Stimulated activated CD4-positive, alpha-beta T cell treated with anti-CD3 and anti-CD28 coated beads, Interleukin-4, amount 100 ng/mL, for 48 hours (primary cell): ENCODE results near the gene TBCK.

Experiments
- DNase-seq, 2 donors: peaks; one replicate each; pipeline ENCODE4 v3.0.0-alpha.2; 2020; ENCODE audit warnings: low read depth in 2 of 2

Gene TBCK

DNA sequence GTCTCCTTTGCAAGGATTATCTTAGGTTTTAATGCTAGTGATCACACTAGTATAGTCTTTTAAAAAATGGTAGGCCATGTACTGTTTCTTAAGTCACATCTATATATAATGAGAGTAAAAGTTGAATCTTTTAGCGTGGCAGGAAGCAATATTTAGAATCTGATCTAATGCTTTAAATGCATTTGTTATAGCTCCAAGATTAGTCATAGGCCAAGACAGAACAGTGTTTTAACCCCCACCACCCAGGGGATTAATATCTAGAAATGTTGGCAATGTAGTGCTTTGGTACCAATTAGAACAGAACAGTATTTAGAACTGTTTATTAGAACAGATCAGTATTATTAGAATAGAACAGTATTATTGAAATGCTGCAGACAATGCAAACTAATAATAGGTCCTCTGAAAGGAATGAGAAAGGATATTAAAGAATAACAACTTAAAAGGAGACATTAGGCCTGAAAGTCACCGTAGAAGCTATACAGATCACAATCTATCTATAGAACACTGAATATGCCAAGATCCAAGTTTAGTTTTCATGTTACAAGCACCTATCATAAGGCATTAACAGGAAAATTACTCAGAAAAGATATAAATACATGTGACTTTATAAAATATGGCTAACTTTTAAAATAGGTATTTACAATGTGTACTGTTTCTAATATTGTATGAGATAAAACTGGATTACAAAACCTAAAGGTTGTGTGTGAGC, 274.6 kb downstream of the TBCK start:
- DNase-seq = no peak

DNA sequence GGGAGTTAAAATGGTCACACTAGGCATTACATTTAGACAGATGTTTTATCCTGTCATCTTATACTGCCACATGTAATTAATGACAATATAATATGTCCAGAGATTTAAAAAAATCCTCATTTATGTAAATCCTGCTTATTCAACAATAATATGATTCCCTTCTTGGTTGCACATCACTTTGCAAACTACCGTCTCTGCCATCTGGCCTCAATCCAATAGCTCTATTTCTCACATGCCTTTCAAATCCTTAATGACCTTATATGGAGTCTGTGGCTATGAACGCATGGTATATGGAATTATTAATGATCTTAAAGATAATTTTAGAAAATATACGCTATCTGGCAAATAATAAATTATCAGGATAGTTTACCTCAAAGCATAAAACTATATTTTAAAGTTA, 276.2 kb downstream of the TBCK start:
- no peak for DNase-seq

DNA sequence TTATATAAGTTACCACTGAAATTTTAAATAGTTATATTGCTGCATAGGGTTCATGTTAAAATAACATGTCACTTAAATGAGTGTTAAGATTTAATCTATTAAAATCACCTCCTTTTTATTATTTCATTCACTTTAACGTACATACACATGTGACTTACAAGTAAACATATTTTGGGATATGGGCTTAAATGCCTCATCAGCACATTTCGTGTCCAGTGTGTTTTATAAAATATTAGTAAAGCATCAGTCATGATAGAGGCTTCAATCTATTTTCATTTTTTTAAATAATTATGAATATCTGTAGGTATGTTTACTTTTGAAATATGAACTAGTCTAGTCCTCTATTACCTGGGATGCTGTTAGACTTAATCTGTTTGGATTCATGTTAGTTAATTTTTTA, 277.1 kb downstream of the TBCK start:
- no peak for DNase-seq

DNA sequence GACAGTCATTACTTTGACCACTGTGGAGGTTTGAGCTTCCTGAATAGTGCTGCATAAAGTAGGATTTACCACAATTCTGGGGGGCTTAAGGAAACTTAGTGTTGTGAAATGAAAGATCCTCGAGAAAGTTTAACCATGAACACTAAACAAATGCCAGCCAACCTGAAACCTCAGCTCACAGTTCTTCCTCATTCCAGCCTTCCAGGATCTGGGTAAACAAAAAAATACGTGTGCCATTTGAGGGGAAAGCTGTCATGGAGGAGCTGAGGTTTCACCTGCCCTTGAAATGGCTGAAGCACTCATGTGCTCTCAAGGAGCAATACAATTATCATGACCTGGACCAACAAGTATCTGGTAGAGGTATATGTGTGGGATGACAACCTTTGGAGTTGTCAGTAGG, 278.0 kb downstream of the TBCK start:
- no peak for DNase-seq

DNA sequence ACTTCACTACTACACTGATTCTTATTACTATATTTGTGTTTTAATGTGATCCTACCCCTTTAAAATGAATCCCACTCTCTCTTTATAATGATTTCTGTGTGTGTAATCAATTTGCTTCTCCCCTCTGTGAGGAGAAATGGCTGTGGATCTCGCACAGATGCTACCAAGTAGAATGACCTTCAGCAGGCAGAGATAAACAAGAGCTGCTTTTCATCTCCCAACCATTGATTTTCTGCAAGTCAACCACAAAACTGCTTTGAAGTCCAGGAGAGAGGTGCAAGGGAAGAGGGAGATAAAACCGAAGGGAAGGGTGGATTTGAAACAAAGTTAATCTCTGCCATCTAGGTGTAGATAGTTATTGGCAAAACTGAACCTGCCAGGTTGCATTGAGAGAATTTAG, 279.2 kb downstream of the TBCK start:
- DNase-seq = no peak

DNA sequence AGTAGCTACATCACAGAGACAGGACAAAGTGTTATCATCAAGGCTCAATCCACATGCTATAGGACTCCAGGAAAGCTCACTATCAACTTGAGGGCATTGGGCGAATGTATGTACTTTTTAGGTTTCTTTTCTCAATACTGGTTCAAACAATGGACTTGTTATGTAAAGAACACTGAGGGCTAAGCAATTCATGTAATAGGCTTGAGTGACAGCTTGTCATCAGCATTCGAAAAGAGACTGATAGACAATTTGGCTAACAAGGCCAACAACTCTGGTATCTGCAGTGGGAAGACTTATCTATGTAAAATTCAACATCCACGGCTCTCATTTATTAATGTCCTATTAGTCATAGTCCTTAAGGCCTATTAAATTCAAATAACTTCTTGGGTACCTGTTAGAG, 279.7 kb downstream of the TBCK start:
- DNase-seq = no peak

DNA sequence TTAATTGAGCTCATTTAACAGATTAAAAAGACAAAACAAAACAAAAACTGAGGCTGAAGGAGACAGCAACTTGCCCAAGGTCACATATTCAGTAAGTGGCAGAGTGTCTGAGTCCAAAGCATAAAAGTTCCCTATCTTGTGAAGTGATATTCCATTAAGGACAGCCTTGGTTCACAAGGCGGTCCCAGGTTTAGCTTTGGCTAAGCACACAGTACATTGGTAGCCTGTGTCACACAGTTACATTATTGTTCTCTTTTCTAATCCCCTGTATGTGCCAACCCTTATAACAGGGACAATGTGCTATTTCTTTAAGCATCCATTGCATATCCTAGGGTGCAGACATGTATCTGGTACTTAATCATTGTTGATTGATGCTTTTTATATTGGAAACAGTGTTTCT, 280.8 kb downstream of the TBCK start:
- DNase-seq = no peak

DNA sequence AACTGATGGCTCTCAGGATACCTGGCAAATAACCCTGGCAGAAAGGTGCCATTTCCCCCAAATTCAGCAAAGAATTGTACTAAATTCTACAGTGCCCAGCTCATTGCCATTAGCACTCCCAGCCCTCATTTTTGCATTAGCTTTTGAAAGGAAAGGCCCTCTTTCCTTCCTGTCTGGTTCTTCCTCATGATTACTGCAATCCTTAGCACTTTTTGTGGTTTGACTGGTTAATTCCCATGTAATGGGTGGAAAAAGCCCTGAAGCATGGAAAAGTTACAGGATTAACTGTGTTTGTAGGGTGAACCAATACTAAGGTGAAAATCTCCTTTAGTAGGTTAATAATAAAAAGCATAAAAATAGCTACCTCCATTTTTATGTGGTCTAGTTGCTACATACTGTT, 281.3 kb downstream of the TBCK start:
- DNase-seq = no peak

DNA sequence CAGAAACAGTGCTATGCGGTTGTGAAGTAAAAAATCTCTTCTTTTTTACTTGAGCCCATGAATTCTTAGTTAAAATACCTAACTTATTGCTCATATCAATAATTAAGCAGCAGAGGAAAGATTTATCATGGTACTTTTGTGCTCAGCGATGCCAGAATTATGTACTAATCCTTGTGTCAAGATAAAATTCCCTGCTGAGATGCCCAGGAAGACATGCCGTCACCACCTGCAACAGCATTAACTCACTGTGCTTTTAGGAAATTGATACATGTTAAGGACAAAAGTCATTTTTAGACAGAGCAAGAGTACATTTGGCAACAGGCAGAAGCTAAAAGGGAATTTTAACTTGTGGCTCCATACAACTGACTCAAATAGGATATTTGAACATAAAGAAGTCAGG, 281.8 kb downstream of the TBCK start:
- DNase-seq = no peak

DNA sequence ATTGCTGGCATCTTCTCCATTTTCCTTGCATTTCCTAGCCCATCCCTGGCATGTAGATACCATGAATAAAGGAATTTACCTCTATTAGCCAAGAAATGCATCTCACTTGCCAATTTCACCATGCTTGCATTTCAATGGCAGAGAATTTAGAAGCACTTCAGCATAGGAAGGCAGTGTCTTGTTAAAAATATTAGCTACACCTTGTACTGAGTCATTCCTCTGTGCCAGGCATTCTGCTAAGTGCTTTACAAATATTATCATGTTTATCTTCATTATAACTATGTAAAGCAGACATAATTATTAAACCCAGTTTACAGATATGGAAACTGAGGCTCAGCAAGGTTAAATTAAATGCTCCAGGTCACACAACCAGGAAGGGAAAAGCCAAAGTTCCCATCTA, 282.5 kb downstream of the TBCK start:
- no peak for DNase-seq

DNA sequence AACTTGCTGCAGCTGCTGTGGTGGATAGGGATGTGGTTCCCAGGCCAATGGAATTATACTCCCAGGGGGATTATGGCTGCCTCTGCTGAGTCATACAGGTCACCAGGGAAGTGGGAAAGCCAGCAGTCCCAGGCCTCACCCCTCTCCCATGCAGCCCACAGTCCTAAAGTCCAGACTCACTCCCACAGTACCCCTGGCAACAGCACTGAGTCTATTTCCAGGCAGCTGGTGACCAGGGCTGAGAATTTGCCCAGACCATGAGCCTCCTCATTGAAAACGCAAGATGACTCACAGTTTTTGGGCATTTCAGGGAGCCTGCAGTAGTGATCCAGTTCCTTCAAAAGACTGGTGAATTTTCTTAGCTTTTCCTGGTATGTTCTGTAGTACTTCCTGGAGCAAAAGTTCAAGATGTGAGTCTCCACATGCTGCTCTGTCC, 283.1 kb downstream of the TBCK start:
- no peak for DNase-seq

DNA sequence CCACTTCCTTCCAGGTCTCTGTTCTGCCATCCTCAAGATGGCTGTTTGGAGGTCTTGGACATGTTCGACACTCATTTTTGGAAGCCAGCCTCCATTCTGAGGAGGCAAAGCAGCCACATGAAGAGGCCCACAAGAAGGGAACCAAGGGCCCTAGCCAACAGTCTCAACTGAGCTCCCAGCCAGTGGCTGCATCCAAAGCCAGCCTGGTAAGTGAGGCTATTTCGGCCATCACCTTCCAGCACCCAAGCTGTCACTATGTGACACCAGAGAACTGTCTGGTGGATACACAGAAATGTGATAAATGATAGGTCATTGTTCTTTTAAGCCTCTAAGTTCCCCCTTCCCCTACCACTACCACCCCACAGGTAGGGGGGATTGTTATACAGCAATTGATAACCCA, 293.6 kb downstream of the TBCK start:
- DNase-seq = no peak

DNA sequence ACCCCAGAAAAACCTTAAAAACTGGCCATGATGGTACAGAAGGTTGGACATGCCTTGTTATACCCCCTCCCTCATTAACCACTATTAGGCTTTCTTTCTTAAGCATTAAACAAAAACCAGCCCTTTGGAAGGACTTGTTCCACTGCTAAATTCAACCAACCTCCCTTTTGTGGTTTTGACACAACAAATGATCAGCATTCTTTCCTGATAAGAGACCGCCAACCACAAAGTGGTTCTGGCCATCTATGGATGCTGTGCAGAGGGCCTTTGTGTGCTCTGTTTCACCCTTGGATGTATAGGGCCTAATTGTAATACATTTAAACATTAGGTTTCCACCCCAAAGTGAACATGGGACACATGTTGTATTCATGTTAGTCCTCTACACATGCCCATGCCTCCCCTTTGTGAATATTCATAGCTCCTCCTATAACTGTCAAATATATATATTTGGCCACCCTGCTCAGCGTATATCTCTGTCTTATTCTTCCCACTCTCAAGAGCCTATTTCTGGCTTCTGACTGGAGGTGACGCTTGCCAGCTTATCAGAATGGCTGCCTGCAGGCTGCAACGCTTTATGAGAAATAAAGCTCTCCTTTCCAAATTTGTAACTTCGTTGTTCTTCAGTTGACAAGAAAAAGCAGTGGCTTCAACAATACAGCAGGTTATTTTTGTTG, 294.1 kb downstream of the TBCK start:
- no peak for DNase-seq

DNA sequence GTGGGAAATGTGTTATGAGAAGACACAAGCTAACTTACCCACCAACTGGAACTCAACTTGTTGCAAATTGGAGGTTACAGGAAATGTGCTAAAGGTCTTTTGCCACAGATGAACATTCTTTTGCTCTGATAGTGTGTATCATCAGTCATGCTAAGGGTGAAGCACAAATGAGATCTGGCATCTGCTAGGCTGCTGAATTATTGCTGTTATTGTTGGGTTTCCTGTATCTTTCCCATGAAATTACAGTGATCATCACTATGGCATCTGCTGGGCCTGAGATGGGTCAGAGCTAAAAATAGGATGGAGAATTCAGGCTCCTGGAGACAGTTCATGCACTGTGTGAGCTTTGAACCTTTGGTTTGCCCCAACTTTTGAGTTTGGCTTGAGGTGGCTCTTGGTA, 296.2 kb downstream of the TBCK start:
- DNase-seq = no peak

DNA sequence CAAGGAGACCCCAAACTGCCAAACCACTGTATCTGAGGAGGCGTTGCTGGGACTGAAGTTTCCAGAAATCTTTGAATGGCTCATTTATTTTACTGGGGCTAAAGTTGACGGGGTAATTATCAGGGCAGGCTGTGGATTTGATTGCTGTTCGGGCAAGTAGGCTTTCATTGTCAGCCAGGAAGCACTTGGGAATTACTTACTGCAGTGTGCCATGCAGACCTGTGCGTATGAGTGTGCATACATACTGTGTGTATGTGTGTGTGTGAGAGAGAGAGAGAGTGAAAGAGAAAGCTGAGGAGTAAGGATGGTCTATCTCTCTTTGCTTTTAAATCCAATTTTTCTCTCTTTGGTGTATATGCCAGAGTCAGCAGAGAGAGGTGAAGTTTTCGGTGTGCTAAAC, 298.0 kb downstream of the TBCK start:
- DNase-seq = no peak

DNA sequence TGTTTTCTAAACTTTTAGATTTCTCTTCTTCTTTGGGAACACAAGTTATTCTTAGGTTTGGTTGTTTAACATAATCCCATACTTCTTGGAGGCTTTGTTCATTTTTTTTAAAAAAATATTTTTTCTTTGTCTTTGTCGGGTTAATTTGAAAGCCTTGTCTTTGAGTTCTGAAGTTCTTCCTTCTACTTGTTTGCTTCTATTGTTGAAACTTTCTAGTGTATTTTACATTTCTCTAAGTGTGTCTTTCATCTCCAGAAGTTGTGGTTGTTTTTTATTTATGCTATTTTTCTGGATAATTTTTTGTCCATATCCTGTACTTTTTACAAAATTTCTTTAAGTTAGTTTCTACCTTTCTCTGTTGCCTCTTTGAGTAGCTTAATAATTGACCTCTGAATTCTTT, 304.6 kb downstream of the TBCK start:
- DNase-seq = no peak

DNA sequence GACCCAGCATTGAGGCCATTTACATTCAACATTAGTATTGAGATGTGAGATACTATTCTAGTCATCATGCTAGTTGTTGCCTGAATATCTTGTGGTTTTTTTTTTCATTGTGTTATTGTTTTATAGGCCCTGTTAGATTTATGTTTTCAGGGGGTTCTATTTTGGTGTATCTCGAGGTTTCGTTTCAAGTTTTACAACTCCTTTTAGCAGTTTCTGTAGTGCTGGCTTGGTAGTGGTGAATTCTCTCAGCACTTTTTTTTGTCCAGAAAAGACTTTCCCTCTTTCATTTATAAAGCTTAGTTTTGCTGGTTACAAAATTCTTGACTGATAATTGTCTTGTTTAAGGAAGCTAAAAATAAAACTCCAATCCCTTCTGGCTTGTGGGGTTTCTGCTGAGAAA, 305.2 kb downstream of the TBCK start:
- DNase-seq = no peak

DNA sequence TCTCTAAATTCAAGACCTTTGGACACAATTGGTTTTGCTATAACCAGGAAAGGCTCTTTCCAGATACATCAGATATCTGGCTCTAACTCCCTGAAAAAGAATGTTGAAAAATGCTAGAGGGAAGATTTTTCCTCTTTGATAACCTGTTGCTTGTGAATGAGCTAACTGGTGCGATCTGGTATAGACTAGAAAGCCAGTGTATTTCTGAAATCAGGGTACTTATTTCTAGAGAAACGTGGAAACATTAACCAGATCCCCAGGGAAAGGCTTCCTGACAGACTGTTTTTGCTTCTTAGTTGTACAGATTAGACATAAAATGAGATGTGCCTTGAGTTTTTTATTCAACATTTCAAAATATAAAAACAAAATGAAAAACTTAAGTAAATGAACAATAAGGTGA, 313.0 kb downstream of the TBCK start:
- no peak for DNase-seq

DNA sequence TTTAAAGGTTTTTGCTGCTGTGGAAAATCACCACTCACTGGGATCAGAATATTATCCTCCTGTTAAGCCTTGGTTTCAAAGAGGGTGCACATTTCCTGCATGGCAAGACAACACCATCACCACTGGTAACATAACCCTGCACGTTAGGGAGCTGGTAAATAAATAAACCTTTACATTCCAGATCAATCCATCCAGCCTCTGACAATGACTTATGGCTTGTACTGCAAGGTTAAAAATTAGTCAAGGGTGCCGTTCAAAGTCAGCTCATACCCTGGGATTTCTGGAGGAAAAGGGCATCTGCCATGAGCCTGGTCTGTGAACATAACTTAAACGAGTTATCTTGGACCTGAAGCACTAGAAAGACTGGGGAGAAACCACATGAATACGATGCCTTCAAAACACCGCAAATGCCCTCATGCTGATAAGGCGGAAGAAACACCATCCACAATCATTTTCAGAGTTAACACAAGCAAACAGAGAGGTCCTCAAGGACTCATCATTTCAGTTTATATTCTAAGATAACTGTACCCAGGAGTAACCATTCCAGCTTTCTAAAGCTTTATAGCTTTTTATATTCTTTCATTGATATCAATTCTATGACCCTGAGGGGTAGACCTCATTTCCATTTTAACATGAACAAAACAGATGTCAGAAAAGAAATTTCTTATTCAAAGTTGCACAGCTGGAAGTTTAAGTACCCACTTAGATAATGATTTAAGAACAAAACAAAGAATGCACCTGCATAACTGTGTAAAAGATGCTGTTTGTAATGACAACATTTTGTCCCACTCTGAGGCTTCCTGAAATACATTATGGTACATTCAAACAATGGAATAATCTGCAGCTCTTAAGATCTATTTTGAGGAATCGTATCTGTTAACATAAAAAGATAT, 317.6 kb downstream of the TBCK start:
- no peak for DNase-seq

DNA sequence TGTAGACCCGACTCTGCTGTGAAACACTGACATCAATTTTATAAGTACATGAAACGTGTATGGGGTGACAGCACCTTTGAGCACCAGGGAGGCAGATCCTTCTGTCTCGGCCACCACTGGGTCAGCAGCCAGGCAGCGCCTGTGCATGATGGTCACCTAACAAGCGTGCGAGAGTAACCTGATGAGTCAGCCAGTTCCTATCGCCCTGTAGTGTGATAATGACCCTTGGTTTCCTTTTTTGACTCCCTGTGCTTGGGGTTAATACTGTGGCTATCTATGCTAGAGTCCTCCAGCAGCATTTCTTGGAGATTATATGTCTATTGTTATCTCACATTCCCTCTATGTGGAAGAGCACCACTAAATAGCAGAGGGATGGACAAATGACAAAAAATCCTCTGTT, 319.2 kb downstream of the TBCK start:
- DNase-seq = no peak

DNA sequence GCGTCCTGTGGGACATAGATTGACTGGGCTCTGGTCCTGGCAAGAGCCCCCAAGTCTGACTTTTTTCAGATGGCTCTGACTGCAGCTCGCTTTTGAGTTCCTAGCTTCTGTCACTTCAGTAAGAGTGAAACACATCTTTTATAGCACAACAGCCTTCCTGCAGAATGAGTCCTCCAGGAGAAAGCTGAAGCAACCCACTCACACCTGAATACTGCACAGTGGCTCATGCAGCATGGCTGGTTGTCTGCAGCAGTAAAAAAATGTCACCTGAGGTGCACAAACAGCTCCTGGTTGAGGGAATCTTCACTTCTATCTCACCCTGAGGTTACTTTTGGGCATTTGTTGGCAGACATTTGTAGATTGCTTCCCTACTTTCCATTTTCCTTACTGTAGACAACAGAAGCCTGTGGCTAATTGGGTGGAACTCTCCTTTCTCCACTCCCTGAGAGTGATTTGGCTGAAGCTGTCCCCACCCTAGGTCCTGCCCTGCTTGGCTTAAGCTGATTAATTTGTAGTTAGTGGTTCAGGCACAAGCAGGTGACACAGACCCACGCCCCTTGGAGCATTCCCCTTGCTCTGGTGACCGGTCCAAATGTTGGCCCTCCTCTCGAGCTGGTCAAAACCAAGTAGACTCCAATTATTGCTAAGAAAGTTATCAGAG, 321.0 kb downstream of the TBCK start:
- no peak for DNase-seq

DNA sequence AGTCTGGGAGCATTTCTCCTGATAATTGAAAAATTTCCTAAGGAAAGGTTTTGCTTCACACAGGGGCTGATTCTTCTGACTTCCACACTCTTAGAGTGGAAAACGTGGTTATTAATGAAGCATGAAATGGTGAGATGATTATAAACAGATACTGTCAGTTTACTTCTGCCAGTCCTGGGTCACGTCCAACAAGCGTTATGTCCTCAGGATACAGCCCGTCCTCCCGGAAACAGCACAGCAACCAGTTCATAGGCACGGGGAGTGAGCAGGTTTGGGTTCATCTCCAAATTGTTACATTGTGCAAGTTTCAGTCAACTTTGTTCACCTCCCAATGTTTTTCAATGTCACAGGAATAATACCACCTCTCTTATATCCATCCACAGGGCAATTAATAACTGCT, 321.9 kb downstream of the TBCK start:
- DNase-seq = no peak
